Stimulated activated CD8-positive, alpha-beta memory T cell treated with anti-CD3 and anti-CD28 coated beads, Interleukin-4, amount 100 ng/mL, for 24 hours (primary cell): ENCODE data around the gene COLEC11.
"Not testable (repeated sequence)": the region's sequence is repeated elsewhere in the genome, so short reads cannot be mapped to it uniquely, and the experiment has no call there.

ENCODE experiments used
- DNase-seq: peaks from one replicate; pipeline ENCODE4 v3.0.0-alpha.2; 2020; ENCODE audit warnings: low read depth

The COLEC11 gene

GRCh38 chr2:3606028-3606369 is 11.1 kb downstream of the COLEC11 start:
- DNase-seq: no peak

GRCh38 chr2:3606370-3607201 is 11.7 kb downstream of the COLEC11 start:
- no peak for DNase-seq

- no peak for DNase-seq
Observed at GRCh38 chr2:3608373-3609278, 13.7 kb downstream of the COLEC11 start.

GRCh38 chr2:3609279-3609673 is 14.4 kb downstream of the COLEC11 start:
- DNase-seq: not testable (repeated sequence)

DNA sequence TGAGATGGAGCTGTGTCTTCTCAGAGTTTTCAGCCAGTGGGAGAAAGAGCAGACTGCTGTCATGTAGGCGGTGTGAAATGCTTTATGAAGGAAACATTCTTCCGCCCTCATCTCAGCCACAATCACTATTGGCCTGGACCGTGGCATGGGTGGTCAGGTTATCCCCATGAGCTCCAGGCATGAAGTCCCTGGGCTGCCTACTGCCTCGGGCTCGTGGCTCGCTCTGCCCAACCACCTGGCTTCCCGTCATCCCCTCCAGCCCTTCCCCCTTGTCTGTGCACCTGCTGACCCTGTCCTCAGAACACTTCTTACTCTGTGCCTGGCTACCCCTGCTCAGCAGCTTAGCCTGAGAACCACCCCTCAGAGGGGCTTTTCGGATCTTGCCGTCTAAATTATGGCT is 15.5 kb downstream of the COLEC11 start:
- no peak for DNase-seq

DNA sequence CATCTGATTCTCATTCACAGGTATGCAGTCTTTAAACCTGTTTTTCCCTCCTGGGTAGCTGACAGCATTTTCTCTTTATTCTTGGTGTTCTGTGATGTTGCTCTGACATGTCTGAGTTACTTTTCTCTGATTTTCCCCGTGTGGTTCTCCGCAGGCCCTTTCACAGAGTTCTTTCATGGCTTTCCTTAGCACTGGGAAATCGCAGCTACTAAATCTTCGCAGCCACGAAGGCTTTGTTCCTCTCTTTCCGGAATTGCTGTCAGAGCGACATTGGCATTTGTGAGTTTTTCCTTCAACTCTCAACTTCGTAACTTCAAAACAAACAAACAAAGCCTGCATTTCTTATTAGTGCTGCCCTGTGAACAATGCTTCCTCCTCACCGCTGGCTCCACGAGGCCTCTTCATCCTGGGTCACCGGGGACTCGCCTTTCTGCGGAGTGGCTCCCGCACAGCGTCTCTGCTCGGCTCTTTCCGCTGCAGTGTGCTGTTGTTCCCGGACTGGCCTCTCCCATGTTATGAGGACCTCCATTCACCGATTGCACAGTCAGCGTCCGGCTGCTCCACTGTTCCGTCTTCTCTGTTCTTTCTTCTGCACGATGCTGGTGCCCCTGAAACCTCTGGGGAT is 16.1 kb downstream of the COLEC11 start:
- no peak for DNase-seq

DNA sequence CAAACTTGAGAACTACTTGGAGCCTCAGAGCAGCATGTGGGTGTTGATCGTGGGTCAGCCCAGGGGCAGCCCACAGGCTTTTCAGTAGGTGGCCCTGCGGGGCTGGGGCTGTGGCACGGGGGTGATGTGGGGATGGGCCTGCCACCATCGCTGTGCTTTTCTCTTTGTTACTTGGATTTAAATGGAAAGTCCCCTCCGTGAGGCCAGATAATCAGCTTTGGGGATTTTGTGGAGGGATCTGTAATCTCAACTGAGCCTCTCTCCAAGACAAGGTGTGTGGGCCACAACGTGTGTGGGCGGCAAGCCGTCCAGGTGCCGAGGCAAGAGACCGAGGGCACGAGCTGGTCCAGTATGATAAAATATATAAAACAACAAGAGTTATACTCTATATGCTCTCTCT is 16.7 kb downstream of the COLEC11 start:
- DNase-seq: no peak

GRCh38 chr2:3612639-3613523 is 18.0 kb downstream of the COLEC11 start:
- DNase-seq: no peak

- DNase-seq: no peak
Observed at GRCh38 chr2:3613524-3613905, 18.6 kb downstream of the COLEC11 start.

DNA sequence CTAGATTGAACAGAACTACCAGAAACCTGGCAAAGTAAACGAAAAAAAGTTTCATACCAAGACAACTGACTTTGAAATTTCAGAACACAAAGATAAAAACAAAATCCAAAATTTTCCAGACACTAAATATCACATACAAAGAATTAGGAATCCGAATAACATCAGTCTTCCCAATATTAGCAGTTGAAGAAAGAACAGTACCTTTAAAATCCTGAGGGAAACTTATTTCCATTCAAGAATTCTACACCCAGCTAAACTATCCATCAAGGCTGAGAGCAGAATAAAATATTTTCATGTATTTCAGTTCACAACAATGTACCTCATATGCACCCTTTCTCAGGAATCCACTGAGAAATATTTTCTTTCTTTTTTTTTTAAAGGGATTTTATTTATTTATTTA is 19.8 kb downstream of the COLEC11 start:
- not testable (repeated sequence) for DNase-seq

GRCh38 chr2:3615541-3616200 is 20.8 kb downstream of the COLEC11 start:
- DNase-seq: not testable (repeated sequence)

DNA sequence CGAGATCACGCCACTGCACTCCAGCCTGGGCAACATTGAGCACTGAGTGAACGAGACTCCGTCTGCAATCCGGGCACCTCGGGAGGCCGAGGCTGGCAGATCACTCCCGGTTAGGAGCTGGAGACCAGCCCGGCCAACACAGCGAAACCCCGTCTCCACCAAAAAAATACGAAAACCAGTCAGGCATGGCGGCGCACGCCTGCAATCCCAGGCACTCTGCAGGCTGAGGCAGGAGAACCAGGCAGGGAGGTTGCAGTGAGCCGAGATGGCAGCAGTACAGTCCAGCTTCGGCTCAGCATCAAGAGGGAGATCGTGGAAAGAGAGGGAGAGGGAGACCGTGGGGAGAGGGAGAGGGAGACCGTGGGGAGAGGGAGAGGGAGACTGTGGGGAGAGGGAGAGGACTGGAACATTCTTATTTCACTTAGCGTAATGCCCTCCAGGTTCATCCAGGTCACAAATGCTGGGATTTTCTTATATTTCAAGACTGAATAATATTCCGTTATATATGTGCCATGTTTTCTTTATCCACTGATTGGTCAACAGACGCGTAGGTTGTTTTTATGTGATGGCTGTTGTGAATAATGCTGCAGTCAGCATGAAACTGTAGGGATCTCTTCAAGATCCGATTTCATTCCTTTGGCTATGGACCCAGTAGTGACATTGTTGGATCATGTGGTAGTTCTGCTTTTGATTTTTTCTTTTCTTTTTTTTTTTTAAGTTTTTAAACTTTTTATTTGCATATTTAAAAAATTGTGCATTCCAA is 21.7 kb downstream of the COLEC11 start:
- not testable (repeated sequence) for DNase-seq

GRCh38 chr2:3617198-3617890 is 22.4 kb downstream of the COLEC11 start:
- DNase-seq: no peak

- no peak for DNase-seq
Observed at GRCh38 chr2:3618367-3618766, 23.5 kb downstream of the COLEC11 start.

- DNase-seq: no peak
Observed at GRCh38 chr2:3619033-3619432, 24.1 kb downstream of the COLEC11 start.

- DNase-seq: not testable (repeated sequence)
Observed at GRCh38 chr2:3619661-3620060, 24.7 kb downstream of the COLEC11 start.

DNA sequence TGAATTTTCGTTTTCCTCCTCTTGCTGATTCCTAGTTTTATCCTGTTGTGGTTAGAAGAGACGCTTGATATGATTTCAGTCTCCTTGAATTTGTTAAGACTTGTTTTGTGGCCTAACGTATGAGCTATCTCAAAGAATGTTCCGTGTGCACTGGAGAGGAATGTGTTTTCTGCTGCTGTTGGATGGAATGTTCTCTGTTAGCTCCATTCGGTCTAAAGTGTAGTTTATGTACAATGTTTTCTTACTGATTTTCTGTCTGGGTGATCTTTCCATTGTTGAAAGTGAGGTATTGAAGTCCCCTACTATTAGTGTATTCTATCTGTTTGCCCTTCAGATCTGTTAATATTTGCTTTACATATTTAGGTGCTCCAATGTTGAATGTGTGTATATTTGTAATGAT is 25.9 kb downstream of the COLEC11 start:
- no peak for DNase-seq

DNA sequence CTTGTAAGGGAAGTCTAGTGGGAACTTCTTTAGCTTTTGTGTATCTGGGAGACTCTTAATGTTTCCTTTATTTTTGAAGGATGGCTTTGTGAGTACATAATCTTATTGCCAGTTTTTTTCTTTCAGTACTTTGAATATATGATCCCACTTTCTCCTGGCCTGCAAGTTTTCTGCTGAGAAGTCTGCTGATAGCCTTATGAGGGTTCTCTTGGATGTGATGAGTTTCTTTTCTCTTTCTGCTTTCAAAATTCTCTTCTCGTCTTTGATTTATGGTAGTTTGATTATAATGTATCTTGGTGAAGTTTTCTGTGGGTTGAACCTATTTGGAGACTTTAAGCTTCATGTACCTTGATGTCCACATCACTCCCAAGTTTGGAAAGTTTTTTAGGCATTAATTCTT is 28.1 kb downstream of the COLEC11 start:
- no peak for DNase-seq

DNA sequence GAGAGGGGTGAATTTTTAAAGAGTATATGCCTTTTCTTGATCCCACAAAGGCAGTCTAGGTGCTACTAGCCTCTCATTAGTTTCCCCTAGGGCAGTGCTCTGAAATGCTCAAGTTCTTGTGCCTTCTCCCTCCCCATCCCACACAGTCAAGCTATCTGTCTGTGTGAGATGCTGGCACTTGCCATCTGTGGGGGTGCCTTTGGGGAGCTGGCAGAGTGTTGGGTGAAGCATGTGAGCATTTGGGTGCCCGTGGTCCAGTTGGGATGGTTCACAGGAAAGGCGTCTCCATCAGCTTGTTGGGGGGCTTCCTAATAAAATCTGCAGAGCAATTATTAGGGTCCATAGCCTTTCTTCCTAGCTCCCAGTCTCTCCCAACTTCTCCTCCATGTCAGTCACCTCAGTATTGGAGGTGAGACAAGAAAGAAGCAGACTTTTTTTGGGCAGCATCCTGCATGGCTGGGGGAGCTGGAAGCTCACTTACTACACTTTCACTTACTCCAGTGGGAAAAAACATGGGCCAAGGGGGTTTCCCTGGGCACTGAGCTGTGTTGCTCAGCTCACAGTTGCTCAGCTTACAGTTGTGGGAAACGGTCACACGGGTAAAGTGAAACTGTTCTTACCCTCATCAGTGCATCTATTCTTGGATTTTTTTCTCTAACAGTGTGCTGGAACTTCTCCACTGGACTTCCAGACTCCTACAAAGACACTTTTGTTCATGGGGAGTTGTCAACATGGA is 29.3 kb downstream of the COLEC11 start:
- DNase-seq: no peak
